HG02588 (cell line): ENCODE measurements around the gene TCERG1L.
"Not testable (repeated sequence)": the region's sequence is repeated elsewhere in the genome, so short reads cannot be mapped to it uniquely, and the experiment has no call there.

ENCODE experiments used
- ATAC-seq: cut with Tn5 transposase; IDR thresholded peaks from one replicate; pipeline ENCODE4 v1.9.1; 2021; ENCODE audit warnings: mild to moderate bottlenecking, moderate library complexity; ENCODE audit not compliant: unreplicated experiment

The TCERG1L gene

DNA sequence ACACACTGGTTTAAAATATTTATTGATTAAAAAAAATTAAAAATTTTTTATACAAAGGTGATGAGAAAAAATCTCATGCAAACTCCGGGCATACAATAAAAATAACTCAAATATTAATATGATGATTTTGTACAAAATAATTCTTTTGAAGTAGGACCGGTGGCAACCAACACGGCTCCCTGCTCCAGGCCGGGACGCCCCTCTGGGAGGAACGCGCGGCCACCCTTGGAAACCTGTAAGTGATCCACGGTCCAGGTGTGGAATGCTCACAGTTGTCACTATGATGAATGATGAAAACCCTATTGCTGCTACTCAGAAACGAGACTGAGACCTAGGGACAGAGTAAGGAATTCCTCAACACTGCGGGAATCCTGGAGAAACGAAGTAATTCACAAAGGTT is 219.1 kb downstream of the TCERG1L start:
- ATAC-seq = no peak

- ATAC-seq = no peak
Measured at GRCh38 chr10:131091682-131092081, 219.8 kb downstream of the TCERG1L start.

DNA sequence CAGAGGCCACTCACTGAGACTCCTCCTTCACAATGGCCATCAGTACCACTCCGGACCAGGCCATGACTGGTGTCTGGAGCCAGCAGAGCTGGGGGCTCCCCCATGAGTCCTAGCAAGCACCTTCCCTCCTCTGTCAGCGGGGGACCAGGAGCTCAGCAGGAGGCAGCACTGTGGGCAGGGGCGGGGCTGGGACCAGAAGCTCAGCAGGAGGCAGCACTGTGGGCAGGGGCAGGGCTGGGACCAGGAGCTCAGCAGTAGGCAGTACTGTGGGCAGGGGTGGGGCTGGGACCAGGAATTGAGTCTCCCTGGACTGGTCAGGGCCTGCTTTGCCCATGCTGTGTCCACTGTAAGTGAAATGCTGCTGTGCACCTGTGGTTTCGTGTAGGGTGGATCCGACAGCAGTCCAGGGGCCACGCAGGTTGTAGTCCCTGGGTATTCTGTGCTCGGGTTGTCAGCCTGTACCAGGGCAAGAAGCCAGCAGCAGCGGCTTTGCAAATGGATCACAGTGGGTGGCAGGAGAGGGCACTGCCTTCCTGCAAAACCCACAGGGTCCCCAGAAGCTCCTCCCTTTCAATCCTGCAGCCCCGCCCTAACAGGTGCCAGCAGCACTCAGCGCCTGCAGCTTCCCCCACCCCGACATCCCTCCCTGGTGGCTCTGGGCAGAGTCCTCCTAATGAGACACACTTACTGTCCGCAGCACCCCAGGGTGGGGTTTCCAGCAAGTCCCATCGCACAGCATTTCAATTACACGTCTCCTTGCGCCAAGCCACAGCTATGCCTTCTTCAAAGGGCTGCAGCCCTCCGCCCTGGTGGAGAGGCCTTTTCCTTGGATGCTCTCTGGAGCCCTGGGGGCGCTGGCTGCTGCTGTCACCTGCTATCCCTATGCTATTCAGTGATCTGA is 220.5 kb downstream of the TCERG1L start:
- ATAC-seq = no peak

GRCh38 chr10:131089861-131090260 is 221.7 kb downstream of the TCERG1L start:
- ATAC-seq = no peak

- no peak for ATAC-seq
Measured at GRCh38 chr10:131089150-131089549, 222.4 kb downstream of the TCERG1L start.

DNA sequence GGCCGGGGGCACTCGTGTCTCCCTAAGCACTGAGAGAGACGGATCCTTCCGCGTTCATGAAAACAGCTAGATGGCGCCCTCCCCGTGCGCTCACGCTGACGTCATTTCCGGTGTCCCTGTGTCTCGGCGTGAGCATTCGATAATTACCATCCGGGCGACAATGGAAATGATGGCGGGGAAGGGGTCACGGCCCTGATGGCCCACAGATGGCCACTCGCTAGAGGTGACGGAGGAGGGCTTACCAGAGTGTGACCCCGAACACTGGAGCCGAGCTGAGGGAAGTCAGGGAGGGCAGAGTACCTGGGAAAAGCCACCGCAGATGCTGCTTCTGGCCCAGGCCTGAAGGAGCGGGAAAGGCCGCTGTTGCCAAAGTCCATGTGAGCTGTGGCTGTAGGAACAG is 222.9 kb downstream of the TCERG1L start:
- ATAC-seq = no peak

GRCh38 chr10:131087464-131088215 is 223.9 kb downstream of the TCERG1L start:
- ATAC-seq = no peak

DNA sequence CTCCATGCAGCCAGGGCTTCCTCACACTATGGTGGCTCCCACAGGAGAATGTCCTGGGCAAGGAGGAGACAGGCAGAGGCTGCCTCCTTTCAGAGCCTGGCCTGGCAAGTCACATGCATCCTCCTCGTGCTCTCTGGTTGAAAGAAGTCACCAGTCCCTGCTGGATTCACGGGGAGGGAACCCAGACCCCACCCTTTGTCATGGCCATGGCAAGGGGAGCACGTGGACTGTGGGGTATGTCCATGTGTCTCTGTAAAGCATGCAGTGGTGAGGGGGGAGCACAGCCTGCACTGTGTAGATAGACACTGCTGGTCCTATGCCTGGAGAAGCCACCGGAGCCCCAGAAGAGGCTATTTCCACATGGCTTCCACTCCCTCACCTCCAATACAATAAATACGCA is 225.0 kb downstream of the TCERG1L start:
- ATAC-seq = no peak

DNA sequence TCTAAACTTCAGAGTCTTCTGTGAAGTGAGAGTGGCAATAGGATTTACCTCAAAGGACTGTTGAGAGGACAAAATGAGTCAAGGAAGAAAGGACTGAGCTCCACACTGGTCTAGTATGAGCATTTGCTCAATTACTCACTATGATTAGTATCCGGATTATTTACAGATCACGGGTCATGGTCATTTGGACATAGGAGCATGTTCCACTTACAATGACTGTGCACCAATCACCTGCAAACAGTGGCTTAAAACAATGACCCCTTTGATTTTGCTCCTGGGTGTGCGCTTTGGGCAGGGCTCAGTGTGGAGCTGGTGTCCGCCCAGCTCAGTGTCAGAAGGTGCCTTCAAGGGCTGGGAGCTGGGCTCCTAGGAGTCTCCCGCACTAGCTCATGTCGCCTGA is 225.4 kb downstream of the TCERG1L start:
- ATAC-seq = no peak

DNA sequence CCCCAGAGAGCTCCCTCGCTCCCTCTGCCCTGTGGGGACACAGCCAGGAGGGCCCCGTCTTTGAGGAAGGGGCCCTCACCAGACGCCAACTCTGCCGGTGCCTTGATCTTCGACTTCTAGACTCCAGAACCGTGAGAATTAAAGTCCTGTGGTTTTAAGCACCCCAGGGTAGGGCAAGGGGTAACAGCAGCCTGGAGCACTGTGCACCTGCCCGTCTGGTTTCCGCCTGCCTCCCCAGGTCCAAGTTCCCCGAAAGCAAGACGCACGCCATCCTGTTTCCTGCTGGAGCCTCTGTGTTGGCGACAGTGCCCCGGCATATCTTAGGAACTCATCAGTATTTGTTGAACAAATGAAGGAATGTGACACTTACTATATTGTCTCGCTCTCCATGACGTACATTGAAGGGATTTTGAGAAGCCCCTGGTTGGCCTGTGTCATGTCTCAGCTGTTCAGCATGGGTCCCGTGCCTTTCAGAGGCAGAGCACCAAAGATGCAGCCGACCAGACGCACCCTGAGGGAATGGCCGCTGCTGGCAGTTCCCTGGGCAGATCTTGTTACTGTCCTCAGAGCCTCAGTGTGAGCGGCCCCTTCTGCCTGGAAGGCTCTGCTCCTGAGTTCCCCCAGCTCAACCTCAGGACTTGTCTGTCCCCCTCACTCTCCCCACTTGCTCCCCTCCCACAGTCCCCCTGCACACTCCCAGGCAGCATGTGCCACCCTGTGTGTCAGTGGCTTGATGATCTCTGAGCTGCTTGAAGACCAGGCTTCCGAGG is 226.2 kb downstream of the TCERG1L start:
- ATAC-seq = no peak

- ATAC-seq = no peak
Measured at GRCh38 chr10:131084791-131085090, 226.8 kb downstream of the TCERG1L start.

GRCh38 chr10:131083915-131084790 is 227.4 kb downstream of the TCERG1L start:
- ATAC-seq = no peak

- no peak for ATAC-seq
Measured at GRCh38 chr10:131082991-131083481, 228.5 kb downstream of the TCERG1L start.

DNA sequence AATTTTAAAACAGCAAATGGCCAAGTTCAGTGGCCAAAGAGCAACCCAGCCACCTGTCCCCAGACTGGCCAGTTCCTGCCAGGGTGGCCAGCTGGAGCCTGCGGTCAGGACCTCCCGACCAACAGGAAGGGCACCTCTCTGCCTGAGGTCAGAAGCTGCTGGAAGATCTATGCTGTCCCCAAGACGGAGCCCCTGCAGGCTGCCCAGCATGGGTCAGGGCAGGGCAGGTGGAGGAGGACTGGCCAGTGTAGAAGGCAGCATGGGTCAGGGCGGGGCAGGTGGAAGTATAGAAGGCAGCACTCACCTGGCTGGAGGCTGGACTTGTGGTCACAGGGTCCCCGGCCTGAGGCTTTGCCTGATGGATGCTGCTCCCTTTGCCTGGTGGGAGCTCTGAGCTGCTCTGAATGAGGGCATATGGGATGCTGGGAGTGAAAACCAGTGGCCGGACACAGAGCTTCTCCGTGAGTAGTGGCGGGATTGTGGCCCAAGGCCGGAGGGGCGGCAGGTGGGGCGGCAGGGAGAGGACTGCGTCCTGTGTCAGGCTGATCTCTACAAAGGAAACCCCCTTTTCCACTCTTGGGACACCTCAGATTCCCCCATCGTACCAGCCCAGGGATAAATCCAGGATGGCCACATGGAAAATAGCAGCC is 229.2 kb downstream of the TCERG1L start:
- ATAC-seq = no peak

GRCh38 chr10:131081786-131082185 is 229.7 kb downstream of the TCERG1L start:
- no peak for ATAC-seq

- no peak for ATAC-seq
Measured at GRCh38 chr10:131081376-131081775, 230.1 kb downstream of the TCERG1L start.

GRCh38 chr10:131080571-131080970 is 230.9 kb downstream of the TCERG1L start:
- no peak for ATAC-seq

DNA sequence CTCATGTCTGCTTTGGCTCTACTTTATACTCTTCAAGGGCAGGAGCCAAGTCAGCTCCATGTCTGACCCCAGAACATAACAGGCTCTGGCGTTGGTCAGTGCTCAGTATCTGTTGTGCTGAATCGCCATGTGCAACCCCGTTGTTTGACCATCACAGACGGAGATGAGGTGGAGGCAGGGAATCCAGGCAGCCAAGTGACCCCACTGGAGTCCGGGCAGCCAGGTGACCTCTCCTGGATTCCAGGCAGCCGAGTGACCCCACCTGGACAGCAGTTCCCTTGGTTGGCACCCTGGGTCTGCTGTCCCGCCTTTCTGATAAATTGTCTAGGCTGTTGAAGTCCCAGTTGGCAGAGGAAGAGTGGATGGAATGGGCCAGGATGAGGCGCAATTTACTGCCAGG is 232.2 kb downstream of the TCERG1L start:
- ATAC-seq = no peak

GRCh38 chr10:131078882-131079280 is 232.6 kb downstream of the TCERG1L start:
- not testable (repeated sequence) for ATAC-seq
